A673 (cell line): ENCODE results near the gene NTN1.
"Not testable (repeated sequence)": the region's sequence is repeated elsewhere in the genome, so short reads cannot be mapped to it uniquely, and the experiment has no call there.

Experiments used
- EZH2 ChIP-seq: fragments of 200-600 bp; sonication (generic); IDR thresholded peaks from 2 replicates; pipeline ENCODE4 v1.6.1; 2017; ENCODE audit warnings: borderline replicate concordance, low read depth, mild to moderate bottlenecking, mixed read lengths, antibody characterized with exemption, low read length; ENCODE audit not compliant: poor library complexity, severe bottlenecking
- TF ChIP-seq, protein P1 (sequence below): fragments of 300-800, 200-600 bp; sonication (generic); conservative IDR thresholded peaks from 2 replicates; pipeline ENCODE4 v1.5.1; 2017; ENCODE audit warnings: low read depth, mild to moderate bottlenecking, antibody characterized with exemption, low read length, moderate library complexity, mixed read lengths

GRCh38 chr17:9106278-9106677 lies 85.0 kb downstream of the NTN1 start:
- TF ChIP-seq, protein P1, sequence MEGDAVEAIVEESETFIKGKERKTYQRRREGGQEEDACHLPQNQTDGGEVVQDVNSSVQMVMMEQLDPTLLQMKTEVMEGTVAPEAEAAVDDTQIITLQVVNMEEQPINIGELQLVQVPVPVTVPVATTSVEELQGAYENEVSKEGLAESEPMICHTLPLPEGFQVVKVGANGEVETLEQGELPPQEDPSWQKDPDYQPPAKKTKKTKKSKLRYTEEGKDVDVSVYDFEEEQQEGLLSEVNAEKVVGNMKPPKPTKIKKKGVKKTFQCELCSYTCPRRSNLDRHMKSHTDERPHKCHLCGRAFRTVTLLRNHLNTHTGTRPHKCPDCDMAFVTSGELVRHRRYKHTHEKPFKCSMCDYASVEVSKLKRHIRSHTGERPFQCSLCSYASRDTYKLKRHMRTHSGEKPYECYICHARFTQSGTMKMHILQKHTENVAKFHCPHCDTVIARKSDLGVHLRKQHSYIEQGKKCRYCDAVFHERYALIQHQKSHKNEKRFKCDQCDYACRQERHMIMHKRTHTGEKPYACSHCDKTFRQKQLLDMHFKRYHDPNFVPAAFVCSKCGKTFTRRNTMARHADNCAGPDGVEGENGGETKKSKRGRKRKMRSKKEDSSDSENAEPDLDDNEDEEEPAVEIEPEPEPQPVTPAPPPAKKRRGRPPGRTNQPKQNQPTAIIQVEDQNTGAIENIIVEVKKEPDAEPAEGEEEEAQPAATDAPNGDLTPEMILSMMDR, result not testable (repeated sequence)
- not testable (repeated sequence) for TF ChIP-seq EZH2
